Measurements from ENCODE around the gene SCYGR2.

SCYGR2 gene

DNA sequence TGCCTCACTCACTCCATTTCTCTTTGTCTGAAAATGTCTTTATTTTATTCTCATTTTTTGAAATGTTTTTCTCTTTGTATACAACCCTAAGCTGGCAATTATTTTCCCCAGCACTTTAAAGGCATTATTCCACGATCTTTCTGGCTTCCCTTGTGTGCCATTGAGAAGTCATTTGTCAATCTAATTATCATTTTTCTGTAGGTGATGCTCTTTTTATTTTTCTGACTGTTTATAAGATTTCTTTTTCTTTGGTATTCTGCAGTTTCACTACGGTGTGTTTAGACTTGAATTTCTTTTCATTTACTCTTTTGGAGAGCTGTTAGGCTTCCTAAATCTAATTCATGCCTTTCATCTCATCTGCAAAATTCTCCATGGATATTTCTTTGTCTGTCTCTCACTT, 26.7 kb downstream of the SCYGR2 start:
- no peak overlapping the region for H3K4me3 ChIP-seq (ENCODE audit: low read depth, low read length)
- in situ Hi-C loops (cut with HindIII; ENCODE audit: low sequenced_read_pairs): no loop called here
- DNase-seq (ENCODE audit: low read depth, low spot score): no peak
- TF ChIP-seq, protein P1, sequence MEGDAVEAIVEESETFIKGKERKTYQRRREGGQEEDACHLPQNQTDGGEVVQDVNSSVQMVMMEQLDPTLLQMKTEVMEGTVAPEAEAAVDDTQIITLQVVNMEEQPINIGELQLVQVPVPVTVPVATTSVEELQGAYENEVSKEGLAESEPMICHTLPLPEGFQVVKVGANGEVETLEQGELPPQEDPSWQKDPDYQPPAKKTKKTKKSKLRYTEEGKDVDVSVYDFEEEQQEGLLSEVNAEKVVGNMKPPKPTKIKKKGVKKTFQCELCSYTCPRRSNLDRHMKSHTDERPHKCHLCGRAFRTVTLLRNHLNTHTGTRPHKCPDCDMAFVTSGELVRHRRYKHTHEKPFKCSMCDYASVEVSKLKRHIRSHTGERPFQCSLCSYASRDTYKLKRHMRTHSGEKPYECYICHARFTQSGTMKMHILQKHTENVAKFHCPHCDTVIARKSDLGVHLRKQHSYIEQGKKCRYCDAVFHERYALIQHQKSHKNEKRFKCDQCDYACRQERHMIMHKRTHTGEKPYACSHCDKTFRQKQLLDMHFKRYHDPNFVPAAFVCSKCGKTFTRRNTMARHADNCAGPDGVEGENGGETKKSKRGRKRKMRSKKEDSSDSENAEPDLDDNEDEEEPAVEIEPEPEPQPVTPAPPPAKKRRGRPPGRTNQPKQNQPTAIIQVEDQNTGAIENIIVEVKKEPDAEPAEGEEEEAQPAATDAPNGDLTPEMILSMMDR (IDR thresholded peaks at IDR 0.05; ENCODE audit: low read depth, low read length): no peak

DNA sequence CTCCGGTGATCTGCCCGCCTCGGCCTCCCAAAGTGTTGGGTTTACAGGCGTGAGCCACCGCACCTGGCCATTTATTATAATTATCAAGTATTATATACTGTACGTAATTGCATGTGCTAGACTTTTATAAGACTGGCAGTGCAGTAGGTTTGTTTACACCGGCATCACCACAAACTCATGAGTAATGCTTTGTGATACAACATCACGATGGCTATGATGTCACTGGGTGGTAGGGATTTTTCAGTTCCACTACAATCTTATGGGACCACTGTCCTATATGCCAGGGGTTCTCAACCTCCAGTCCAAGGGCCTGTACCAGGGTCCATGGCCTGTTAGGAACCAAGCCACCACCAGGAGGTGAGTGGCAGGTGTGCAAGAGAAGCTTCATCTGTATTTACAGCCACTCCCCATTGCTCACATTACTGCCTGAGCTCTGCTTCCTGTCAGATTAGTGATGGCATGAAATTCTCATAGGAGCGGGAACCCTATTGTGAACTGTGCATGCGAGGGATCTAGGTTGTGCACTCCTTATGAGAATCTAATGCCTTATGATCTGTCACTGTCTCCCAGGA, 28.0 kb downstream of the SCYGR2 start:
- no peak overlapping the region for H3K4me3 ChIP-seq (ENCODE audit: low read depth, low read length)
- TF ChIP-seq, protein P1 (IDR thresholded peaks at IDR 0.05; ENCODE audit: low read depth, low read length): no peak
- DNase-seq (ENCODE audit: low read depth, low spot score): no peak
- in situ Hi-C loops (cut with HindIII; ENCODE audit: low sequenced_read_pairs): no loop called here

DNA sequence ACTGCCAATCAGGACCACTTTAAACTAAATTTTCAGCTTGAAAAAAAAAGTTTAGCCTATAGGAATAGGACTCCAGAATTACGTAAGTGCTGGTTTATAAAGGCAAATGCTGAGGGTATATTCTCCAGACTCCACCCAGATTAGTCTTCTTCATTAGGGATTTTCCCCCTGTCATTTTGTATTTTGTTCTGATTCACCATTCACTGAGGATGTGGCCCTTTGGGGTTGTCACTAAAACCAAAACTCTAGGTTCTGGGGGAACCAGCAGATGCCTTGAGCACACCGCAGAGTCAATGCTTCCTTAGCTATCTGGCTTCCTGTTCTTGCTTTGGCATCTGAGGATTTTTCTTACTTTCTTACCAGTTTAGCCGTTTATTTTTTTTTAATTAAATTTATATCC, 29.1 kb downstream of the SCYGR2 start:
- in situ Hi-C loops (cut with HindIII; ENCODE audit: low sequenced_read_pairs): no loop called here
- no peak for DNase-seq (ENCODE audit: low read depth, low spot score)
- TF ChIP-seq, protein P1 (IDR thresholded peaks at IDR 0.05; ENCODE audit: low read depth, low read length): no peak
- H3K4me3 ChIP-seq (ENCODE audit: low read depth, low read length): no peak overlapping the region

DNA sequence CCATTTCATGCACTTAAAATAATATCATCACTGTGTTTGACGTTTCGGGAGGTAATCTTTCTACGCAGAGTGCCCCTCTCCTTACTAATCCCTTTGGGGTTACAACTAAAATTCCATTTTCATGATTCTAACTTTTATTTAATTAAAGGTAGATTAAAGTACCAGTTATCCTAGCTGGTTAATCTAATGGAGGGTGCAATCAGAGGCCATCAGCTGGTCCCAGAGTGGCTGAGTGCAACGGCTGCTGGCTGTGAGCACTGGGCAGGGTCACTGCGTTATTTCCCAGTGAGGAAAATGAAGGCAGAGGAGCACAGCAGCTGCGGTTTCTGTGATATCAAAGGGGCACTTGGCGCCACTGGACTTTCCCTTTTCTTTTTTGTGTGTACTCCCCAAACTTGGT, 30.7 kb downstream of the SCYGR2 start:
- H3K4me3 ChIP-seq (ENCODE audit: low read depth, low read length): no peak overlapping the region

DNA sequence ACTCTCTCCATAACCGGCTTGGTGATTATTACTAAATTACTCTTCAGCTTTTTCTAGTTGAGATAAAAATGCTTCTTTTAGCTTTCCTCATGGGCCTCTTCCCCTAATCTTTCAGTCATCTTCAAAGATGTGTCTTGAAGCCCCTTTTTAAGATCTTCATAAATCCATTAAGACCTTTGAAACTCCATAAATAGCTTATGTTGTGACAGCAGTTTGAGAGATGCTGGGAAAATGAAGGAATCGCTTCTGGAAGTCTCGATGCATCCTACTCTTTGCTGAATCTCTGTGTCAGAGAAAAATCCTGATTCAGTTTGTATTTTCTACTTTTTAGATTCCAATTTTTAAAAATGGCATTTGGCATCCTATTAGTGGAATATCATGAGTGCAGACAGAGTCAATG, 31.6 kb downstream of the SCYGR2 start:
- in situ Hi-C loops (cut with HindIII; ENCODE audit: low sequenced_read_pairs): no loop called here
- DNase-seq (ENCODE audit: low read depth, low spot score): no peak

More for the DNA sequence above, 30.7 kb downstream of the SCYGR2 start:
- in situ Hi-C loops (cut with HindIII; ENCODE audit: low sequenced_read_pairs): no loop called here
- DNase-seq (ENCODE audit: low read depth, low spot score): no peak
- TF ChIP-seq, protein P1 (IDR thresholded peaks at IDR 0.05; ENCODE audit: low read depth, low read length): no peak

DNA sequence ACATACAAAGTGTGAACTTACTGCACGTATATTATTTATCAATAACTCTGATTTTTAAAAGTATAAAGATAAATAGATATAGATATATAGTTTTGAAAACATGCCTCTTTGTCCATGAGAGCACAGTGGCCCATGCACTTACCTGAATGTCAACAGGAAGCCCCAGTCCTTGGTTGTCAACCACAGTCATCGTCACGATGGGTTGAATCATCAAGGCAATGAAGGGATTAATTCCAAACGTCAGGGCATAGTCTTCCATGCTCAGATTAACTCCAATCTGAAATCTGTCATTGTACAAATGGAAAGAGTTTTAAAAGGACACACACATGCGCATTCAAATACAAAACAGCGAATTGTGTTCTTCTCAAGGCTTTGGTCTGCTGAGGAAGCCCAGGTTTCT, 34.1 kb downstream of the SCYGR2 start:
- no peak for DNase-seq (ENCODE audit: low read depth, low spot score)
- H3K4me3 ChIP-seq (ENCODE audit: low read depth, low read length): no peak overlapping the region
- in situ Hi-C loops (cut with HindIII; ENCODE audit: low sequenced_read_pairs): no loop called here
- TF ChIP-seq, protein P1 (IDR thresholded peaks at IDR 0.05; ENCODE audit: low read depth, low read length): no peak

More for the DNA sequence above, 31.6 kb downstream of the SCYGR2 start:
- TF ChIP-seq, protein P1 (IDR thresholded peaks at IDR 0.05; ENCODE audit: low read depth, low read length): no peak
- H3K4me3 ChIP-seq (ENCODE audit: low read depth, low read length): no peak overlapping the region
